ENCODE data around the gene KLHL7. TPM values are rescaled to one million over a fixed set of nuclear protein-coding genes. Genes with fewer than 3 reads are reported as not detected.
A peak's percentile ranks its signal among the peaks of the same experiment; 100 is the strongest.

Gene KLHL7
- polyA plus RNA-seq, 2 of the 4 experiments (the other 2 are of a cell fraction), result 23.3 to 45.4 TPM

DNA sequence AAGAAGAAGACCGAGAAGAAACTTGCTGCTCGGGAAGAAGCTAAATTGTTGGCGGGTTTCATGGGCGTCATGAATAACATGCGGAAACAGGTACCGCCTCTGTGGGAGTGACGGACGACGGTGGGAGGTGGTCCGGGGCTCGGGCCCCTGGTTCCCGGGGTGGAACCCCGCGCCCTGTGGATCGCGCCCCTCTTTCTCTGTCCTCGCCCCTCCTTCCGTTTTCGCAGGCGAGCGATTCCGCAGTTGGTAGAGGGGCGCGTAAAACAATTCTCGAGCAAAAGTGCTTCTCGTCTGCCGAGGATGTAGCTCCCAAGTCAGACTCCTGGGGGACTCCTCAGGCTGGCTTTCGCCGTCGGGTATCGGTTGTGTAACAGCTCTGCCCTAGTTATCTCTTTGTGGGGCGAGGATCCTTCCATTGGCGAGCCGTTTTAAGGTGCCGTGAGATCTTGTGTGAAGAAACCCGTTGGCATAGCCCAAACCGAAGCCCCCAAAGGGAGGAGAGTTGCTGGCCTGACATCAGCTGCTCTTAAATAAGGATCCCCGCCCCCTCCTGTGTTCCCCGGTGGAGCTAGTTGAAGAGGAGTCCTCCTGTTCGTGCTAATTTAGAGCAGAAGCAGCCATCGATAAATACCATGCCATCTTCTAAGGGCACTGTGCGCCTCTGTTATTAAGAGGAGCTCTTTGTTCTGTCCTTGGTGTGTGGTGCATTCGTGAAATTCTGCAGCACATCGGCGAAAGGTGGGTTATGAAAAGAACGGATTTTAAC lies 655 bp downstream of the KLHL7 start:
- peak overlapping the region; percentile 80 for H3K4me2 ChIP-seq
- DNase-seq (ENCODE audit: low read depth in 1 of 2, low spot score in 1 of 2) (peak; percentile 42 to 43), FAIRE-seq (no peak), ATAC-seq (peak; percentile 79 to 82)
- H3K4me1 ChIP-seq, result peaks cover 17% of the 10 kb centered on the region; the same call in 2 of the 3 replicates
- TF ChIP-seq, protein P1, sequence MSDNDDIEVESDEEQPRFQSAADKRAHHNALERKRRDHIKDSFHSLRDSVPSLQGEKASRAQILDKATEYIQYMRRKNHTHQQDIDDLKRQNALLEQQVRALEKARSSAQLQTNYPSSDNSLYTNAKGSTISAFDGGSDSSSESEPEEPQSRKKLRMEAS (IDR thresholded peaks at IDR 0.05), result 0 out of 2 replicates have a peak, but pooled peaks have one; percentile 4
- no peak for TF ChIP-seq ZFP36 (IDR thresholded peaks at IDR 0.05; ENCODE audit: borderline replicate concordance, partially characterized antibody)
- no peak for TF ChIP-seq RNF2 (IDR thresholded peaks at IDR 0.05; ENCODE audit: borderline replicate concordance, low read depth)
- TF ChIP-seq RARB (CRISPR knock-in tag; IDR thresholded peaks at IDR 0.05), result no peak
- peak; percentile 10 to 43; a peak in 2 of 4 replicates for TF ChIP-seq CEBPB (IDR thresholded peaks at IDR 0.05)
- peak overlapping the region; percentile 96 for H3K4me3 ChIP-seq
- H3K9me3 ChIP-seq, result no peaks in the 10 kb centered on the region
- POLR2A ChIA-PET, result interaction anchor here (0.6 to 1.8 kb wide), 12 partner anchors 8 to 208 kb away, joined by 3 to 20 read pairs (median 4); partner anchors contain the start of gene NUP42
- CTCF ChIA-PET, result interaction anchor here (0.6 to 3.4 kb wide), 10 partner anchors 9 to 546 kb away, joined by 3 to 21 read pairs (median 3); no protein-coding TSS in a partner anchor
- H3K27ac ChIP-seq, result peak overlapping the region; percentile 86 to 90
- WGBS (ENCODE audit: missing lambda C conversion rate), result 7% methylated on average over 45 of the region's 46 CpGs

- CTCF ChIA-PET, result interaction anchor here (0.6 to 3.4 kb wide), 8 partner anchors 9 to 547 kb away, joined by 3 to 21 read pairs (median 3); no protein-coding TSS in a partner anchor
- peak overlapping the region; percentile 80 for H3K4me2 ChIP-seq
- peaks cover 17% of the 10 kb centered on the region; the same call in 2 of the 3 replicates for H3K4me1 ChIP-seq
- ATAC-seq (no peak), DNase-seq (ENCODE audit: low read depth in 1 of 2, low spot score in 1 of 2) (no peak), FAIRE-seq (no peak)
- POLR2A ChIA-PET, result interaction anchor here (0.6 to 1.8 kb wide), 6 partner anchors 7 to 78 kb away, joined by 3 to 20 read pairs (median 6); no protein-coding TSS in a partner anchor
- TF ChIP-seq JUN (IDR thresholded peaks at IDR 0.05), result no peak
- no peak for TF ChIP-seq PHF8 (IDR thresholded peaks at IDR 0.05; ENCODE audit: borderline replicate concordance, low read depth)
- no peak for TF ChIP-seq ZSCAN20 (CRISPR knock-in tag; IDR thresholded peaks at IDR 0.05)
- no peak for TF ChIP-seq TP53 (CRISPR knock-in tag; IDR thresholded peaks at IDR 0.05)
- peak; percentile 14 for TF ChIP-seq MAFK (IDR thresholded peaks at IDR 0.05; ENCODE audit: partially characterized antibody)
- no peak for TF ChIP-seq NR3C1 (IDR thresholded peaks at IDR 0.05)
- no peak for TF ChIP-seq HEYL (CRISPR knock-in tag; IDR thresholded peaks at IDR 0.05)
- no peak for TF ChIP-seq MAZ (IDR thresholded peaks at IDR 0.05; ENCODE audit: borderline replicate concordance, low read depth, low read length)
- H3K4me3 ChIP-seq, result peak overlapping the region; percentile 96
- H3K27ac ChIP-seq, result peak overlapping the region in 1 of 2 experiments; percentile 90; a peak in 2 of 6 replicates
- no peaks in the 10 kb centered on the region for H3K9me3 ChIP-seq
- 50% methylated on average over 9 of the region's 9 CpGs for WGBS (ENCODE audit: missing lambda C conversion rate)
Measured at GRCh38 chr7:23106823-23107663, 1.5 kb downstream of the KLHL7 start.

- H3K9me3 ChIP-seq, result no peaks in the 10 kb centered on the region
- CTCF ChIA-PET, result interaction anchor here (1.4 to 3.4 kb wide), 2 partner anchors 8 to 11 kb away, joined by 6 to 21 read pairs; no protein-coding TSS in a partner anchor
- POLR2A ChIA-PET, result no interaction called here
Measured at GRCh38 chr7:23107781-23108180, 2.2 kb downstream of the KLHL7 start.

More at GRCh38 chr7:23107781-23108180, 2.2 kb downstream of the KLHL7 start:
- peak overlapping the region; percentile 80; the same call in 2 of the 3 replicates for H3K4me2 ChIP-seq
- H3K27ac ChIP-seq, result no peak overlapping the region
- H3K4me1 ChIP-seq, result peaks cover 17% of the 10 kb centered on the region; the same call in 2 of the 3 replicates
- TF ChIP-seq MAFK (IDR thresholded peaks at IDR 0.05; ENCODE audit: partially characterized antibody) (peak; percentile 12), CHD2 (IDR thresholded peaks at IDR 0.05; ENCODE audit: low read length, partially characterized antibody) (no peak)
- TF ChIP-seq, protein P2, sequence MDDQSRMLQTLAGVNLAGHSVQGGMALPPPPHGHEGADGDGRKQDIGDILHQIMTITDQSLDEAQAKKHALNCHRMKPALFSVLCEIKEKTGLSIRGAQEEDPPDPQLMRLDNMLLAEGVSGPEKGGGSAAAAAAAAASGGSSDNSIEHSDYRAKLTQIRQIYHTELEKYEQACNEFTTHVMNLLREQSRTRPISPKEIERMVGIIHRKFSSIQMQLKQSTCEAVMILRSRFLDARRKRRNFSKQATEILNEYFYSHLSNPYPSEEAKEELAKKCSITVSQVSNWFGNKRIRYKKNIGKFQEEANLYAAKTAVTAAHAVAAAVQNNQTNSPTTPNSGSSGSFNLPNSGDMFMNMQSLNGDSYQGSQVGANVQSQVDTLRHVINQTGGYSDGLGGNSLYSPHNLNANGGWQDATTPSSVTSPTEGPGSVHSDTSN (IDR thresholded peaks at IDR 0.05), result no peak
- WGBS (ENCODE audit: missing lambda C conversion rate), result 92% methylated on average over 2 of the region's 2 CpGs
- FAIRE-seq, result no peak
- ATAC-seq, result no peak
- H3K4me3 ChIP-seq, result no peak overlapping the region
- DNase-seq (ENCODE audit: low read depth in 1 of 2, low spot score in 1 of 2), result no peak
